B cell (primary cell): ENCODE data around the gene ZCCHC12.

ENCODE experiments used
- EZH2 ChIP-seq: IDR thresholded peaks from 2 replicates; pipeline ENCODE4 v1.6.1; 2012; ENCODE audit warnings: borderline replicate concordance, low read depth, mild to moderate bottlenecking, moderate library complexity, low read length; ENCODE audit not compliant: insufficient read depth, poor library complexity, severe bottlenecking
- TF ChIP-seq, protein P1 (sequence below): fragments of 200-600 bp; IDR thresholded peaks from one replicate; pipeline ENCODE4 v1.8.0; 2022; ENCODE audit warnings: antibody characterized with exemption, mild to moderate bottlenecking

DNA sequence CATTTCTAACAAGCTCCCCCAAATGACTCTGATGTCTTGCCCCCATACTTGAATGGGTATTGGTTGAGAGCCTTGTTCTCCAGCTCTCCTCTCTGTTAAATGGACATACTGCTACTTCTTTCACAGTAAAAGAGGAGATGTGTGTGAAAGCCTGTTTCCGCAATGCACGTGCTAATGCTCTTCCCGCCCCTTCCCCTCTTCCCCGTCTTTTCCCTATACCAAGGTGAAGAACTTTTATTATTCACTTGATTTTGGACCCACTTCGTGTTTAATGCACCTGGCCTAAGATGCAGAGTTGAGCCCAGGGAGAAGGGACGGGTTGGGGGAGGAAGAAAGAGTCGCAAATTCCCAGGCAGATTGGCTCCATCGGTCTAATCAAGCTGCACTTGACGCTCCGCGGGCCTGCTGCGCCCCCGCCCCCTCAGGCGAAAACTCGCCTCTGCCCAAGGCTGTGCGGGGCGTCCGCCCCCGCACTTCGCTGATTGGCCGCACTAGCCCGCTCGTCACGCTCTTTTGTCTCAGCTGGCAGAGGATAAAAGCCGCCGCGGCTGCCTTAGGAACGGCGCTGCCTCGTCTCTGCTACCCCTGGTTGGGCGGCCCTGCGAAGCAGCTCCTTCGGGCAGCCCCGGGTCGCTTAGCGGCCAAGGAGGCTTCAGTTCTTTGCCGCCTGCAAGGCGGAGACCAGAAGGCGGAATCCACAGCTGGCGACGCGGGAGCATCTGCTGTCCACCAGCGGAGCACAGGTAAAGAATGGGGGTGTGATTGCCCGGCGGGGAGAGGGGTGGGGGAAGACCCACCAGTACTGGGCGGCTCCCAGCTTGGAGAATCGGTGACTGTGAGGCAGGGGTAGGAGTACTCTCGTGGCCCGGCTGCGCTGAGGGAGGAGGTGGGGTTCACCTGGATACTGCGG is at the start of gene ZCCHC12:
- TF ChIP-seq, protein P1, sequence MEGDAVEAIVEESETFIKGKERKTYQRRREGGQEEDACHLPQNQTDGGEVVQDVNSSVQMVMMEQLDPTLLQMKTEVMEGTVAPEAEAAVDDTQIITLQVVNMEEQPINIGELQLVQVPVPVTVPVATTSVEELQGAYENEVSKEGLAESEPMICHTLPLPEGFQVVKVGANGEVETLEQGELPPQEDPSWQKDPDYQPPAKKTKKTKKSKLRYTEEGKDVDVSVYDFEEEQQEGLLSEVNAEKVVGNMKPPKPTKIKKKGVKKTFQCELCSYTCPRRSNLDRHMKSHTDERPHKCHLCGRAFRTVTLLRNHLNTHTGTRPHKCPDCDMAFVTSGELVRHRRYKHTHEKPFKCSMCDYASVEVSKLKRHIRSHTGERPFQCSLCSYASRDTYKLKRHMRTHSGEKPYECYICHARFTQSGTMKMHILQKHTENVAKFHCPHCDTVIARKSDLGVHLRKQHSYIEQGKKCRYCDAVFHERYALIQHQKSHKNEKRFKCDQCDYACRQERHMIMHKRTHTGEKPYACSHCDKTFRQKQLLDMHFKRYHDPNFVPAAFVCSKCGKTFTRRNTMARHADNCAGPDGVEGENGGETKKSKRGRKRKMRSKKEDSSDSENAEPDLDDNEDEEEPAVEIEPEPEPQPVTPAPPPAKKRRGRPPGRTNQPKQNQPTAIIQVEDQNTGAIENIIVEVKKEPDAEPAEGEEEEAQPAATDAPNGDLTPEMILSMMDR: no peak
- no peak for TF ChIP-seq EZH2
